ENCODE results near the gene TBC1D4.

TBC1D4 gene

DNA sequence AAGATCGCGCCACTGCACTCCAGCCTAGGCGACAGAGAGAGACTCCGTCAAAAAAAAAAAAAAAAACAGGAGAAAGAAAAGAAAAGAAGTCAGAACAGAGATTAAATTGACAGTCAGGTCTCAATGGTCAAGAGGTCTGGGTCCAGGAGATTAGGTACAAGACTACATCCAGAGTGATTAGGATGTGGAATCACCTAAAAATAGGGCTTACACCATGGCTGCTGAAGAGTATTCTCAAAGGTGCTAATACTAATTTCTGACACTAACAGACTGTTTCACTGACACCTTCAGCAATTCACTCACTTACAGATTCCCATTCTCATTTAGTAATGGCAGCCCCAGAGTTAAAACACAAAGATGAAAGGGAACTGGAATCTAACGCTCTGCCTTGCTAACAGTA is 91.7 kb downstream of the TBC1D4 start:
- DNase-seq (ENCODE audit: low read depth in 2 of 2): no peak

- DNase-seq (ENCODE audit: low read depth in 2 of 2): no peak
Observed at GRCh38 chr13:75385708-75386083, 96.3 kb downstream of the TBC1D4 start.

GRCh38 chr13:75384879-75385707 is 96.9 kb downstream of the TBC1D4 start:
- no peak for DNase-seq (ENCODE audit: low read depth in 2 of 2)

- no peak for DNase-seq (ENCODE audit: low read depth in 2 of 2)
Observed at GRCh38 chr13:75383064-75383715, 98.8 kb downstream of the TBC1D4 start.

DNA sequence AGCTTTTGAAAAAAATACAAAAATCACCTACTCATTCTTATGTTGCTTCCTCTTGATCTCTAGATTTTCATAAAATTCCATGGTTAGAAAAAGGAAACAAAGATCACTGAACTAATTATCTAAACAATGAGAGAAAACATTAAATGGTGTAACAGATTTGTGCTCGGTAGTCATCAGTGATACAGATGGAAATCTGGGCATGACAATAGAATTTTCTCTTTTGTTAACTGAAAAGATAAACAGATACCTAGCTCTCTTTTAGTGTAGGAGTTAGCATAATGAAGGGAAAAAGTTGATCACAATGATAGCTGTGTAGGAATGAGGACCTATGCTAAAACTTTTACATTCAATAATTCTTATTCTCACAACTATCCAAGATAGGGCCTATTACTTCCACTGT is 103.7 kb downstream of the TBC1D4 start:
- DNase-seq (ENCODE audit: low read depth in 2 of 2): no peak

GRCh38 chr13:75376792-75377402 is 105.1 kb downstream of the TBC1D4 start:
- DNase-seq (ENCODE audit: low read depth in 2 of 2): no peak

GRCh38 chr13:75375329-75375728 is 106.6 kb downstream of the TBC1D4 start:
- DNase-seq (ENCODE audit: low read depth in 2 of 2): no peak

DNA sequence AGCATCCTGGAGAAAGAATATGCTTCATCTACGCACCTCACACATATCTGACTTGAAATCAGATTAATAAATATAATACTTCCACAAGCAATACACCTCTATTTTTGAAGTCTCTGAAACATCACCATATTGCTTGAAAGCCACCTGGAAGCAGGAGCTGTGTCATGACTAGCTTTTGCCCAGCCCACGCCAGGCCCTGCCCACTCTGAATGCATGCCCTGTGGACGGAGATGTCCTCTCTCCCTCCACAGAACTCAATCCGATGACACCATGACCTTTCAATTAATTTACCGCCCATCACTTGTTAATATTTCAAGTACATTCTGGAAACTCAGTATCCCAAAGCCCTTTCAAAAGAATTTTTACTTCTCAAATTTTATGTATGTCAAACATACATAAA is 108.0 kb downstream of the TBC1D4 start:
- DNase-seq (ENCODE audit: low read depth in 2 of 2): no peak

DNA sequence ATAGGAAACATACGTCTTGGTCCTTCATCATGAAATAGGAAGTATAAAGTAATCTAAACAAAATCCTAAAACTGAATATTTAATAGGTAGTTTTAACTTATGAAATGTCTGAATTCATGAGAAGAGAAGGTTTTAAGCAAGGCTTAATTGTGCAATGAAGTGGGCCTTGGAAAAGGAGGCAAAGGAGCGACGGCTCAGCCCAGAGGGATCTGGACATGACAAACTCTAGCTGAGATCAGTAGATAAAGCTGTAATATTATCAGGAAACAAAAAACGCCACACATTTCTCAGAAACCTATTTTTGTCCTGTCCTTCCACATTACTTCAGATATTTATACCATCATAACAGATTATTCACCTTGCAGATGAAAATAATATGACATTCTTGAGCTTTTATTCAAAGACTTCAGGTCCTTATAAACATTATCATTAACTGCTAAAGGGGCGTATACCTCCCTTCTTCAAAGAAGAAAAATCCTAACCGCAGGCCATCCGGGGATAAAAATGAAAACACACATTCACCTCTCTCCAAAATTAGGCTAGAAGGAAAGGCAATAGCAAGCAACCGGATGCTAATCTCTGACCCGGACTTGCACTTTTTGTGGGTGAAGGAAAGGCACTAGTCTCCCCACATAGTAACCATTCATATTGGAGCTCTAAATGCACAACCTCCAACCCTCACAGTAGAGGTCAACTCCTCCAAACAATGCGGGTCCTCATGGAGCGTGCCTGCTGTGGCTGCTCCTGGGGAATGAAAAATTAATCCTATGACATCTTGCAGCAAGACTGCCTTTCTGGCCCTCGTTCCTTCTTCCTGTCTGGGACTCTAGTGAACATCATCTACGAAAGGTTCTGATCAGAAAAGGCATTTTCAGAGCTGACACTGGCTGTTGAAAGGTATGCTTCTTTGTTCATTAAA is 108.8 kb downstream of the TBC1D4 start:
- DNase-seq (ENCODE audit: low read depth in 2 of 2): no peak

DNA sequence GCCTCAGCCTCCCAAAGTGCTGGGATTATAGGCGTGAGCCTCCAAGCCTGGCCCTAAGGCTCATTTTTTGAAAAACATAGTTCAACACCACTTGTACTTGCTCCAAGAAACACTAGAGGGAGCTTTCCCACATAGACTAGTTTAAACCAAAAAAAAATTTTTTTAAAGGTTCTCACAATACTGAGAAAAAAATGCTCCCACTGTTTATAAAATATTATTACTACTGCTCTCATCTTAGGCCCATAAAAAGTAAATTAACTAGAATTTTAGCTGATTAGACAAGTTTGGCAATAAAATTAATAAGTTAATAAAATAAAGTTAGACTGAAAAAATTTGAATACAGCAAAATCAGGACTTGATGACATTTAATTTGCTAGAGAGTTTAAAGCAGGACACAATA is 109.5 kb downstream of the TBC1D4 start:
- no peak for DNase-seq (ENCODE audit: low read depth in 2 of 2)

DNA sequence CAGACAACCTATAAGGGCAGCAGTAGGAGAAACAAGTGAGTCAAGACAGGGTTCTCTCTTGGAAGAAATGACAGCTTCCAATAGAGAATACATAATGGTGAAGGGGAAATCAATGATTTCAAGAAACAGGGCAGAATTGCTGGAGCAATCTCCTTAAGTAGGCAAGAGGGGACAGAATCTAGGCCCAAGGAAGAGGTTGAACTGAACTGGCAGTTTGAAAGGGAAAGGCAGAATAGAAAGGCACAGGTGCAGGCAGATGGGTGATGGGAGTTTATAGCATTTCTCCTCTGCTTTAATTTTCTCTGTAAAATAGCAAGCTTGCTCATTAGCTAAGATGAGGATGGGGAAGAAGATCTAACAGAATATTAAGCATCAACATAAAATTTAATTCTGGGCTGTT is 110.8 kb downstream of the TBC1D4 start:
- no peak for DNase-seq (ENCODE audit: low read depth in 2 of 2)

- no peak for DNase-seq (ENCODE audit: low read depth in 2 of 2)
Observed at GRCh38 chr13:75370774-75371173, 111.2 kb downstream of the TBC1D4 start.

DNA sequence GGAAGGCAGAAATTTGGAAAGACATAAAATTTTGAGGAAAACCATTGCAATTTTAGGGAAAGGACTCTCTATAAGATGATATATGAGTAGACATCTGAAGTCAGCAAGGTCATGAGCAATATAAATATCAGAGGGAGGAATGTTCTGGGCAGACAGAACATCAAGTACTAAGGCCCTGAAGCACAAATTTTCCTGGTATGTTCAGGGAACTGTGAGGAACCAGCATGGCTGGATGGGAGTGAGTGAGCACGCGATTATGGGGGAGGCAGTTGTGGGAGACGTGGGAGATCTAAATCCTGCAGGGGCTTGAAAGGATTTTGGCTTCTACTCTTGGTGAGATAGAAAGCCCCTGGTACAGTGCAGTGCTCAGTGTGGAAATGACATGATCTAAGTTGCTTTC is 112.0 kb downstream of the TBC1D4 start:
- no peak for DNase-seq (ENCODE audit: low read depth in 2 of 2)

GRCh38 chr13:75368167-75368566 is 113.8 kb downstream of the TBC1D4 start:
- no peak for DNase-seq (ENCODE audit: low read depth in 2 of 2)

- no peak for DNase-seq (ENCODE audit: low read depth in 2 of 2)
Observed at GRCh38 chr13:75366380-75367280, 115.3 kb downstream of the TBC1D4 start.

GRCh38 chr13:75365724-75366173 is 116.2 kb downstream of the TBC1D4 start:
- peak in 1 of 2 donors; percentile 15 for DNase-seq (ENCODE audit: low read depth in 2 of 2)

GRCh38 chr13:75364131-75364713 is 117.7 kb downstream of the TBC1D4 start:
- no peak for DNase-seq (ENCODE audit: low read depth in 2 of 2)

- no peak for DNase-seq (ENCODE audit: low read depth in 2 of 2)
Observed at GRCh38 chr13:75363371-75363770, 118.6 kb downstream of the TBC1D4 start.

GRCh38 chr13:75362026-75362425 is 119.9 kb downstream of the TBC1D4 start:
- no peak for DNase-seq (ENCODE audit: low read depth in 2 of 2)

DNA sequence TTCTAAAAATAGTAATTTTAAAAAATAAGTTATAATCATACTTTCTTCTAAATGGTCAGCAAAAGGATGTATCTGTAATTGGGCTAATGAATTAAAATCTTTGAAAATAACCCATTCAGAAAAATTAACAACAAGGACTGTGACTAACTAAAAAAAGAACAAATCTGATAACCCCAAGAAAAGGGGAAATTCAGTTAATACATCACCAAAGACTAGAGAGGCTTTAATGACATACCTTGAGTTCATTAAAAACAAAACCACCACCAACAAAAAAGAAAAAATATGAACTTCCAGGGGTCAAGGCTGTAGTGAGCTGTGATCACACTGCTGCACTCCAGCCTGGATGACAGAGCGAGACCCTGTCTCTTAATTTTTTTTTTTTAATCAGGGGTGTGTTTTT is 121.8 kb downstream of the TBC1D4 start:
- no peak for DNase-seq (ENCODE audit: low read depth in 2 of 2)

All from stimulated activated CD4-positive, alpha-beta T cell treated with anti-CD3 and anti-CD28 coated beads, Interleukin-4, amount 100 ng/mL, for 48 hours (primary cell).